Activated CD8-positive, alpha-beta memory T cell treated with anti-CD3 and anti-CD28 coated beads, Interleukin-2, amount 50 U/mL, for 1 hour (primary cell): ENCODE results near the gene ARFRP1.

ENCODE experiments used
- DNase-seq: peaks from one replicate; pipeline ENCODE4 v3.0.0-alpha.2; 2020; ENCODE audit errors: extremely low read depth

Gene ARFRP1

GRCh38 chr20:63743210-63743970 is 35.6 kb upstream of the ARFRP1 start:
- no peak for DNase-seq

DNA sequence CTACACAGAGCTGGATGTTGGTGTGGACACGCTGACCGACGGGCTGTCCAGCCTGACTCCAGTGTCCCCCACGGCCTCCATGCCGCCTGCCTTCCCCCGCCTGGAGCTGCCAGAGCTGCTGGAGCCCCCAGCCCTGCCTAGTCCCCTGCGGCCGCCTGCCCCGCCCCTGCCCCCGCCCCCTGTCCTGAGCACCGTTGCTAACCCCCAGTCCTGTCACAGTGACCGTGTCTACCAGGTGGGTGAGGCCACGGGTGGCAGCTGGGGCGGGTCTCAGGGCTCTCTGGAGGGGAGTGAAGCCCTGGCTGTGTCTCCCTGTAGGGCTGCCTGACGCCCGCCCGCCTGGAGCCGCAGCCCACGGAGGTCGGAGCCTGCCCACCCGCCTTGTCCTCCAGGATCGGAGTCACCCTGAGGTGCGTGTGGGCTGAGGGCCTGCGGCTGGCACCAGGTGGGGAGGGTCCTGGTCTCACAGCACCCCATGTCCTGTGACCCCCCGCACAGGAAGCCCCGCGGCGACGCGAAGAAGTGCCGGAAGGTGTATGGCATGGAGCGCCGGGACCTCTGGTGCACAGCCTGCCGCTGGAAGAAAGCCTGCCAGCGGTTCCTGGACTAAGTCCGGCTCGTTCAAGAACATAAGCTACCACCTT is 34.7 kb upstream of the ARFRP1 start:
- DNase-seq = no peak

GRCh38 chr20:63741676-63742380 is 34.1 kb upstream of the ARFRP1 start:
- DNase-seq = no peak

DNA sequence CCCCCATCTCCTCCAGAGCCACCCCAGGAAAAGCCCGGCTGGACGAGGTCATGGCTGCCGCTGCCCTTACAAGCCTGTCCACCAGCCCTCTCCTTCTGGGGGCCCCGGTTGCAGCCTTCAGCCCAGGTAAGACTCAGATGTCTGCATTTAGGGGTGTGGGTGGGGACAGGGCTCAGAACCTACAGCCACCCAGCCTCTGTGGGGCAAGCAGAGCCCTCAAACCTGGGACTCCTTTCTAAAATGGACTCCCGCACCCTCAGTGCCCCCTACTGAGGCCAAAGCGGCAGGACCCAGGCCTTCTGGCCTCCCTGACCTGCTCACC is 33.5 kb upstream of the ARFRP1 start:
- no peak for DNase-seq

DNA sequence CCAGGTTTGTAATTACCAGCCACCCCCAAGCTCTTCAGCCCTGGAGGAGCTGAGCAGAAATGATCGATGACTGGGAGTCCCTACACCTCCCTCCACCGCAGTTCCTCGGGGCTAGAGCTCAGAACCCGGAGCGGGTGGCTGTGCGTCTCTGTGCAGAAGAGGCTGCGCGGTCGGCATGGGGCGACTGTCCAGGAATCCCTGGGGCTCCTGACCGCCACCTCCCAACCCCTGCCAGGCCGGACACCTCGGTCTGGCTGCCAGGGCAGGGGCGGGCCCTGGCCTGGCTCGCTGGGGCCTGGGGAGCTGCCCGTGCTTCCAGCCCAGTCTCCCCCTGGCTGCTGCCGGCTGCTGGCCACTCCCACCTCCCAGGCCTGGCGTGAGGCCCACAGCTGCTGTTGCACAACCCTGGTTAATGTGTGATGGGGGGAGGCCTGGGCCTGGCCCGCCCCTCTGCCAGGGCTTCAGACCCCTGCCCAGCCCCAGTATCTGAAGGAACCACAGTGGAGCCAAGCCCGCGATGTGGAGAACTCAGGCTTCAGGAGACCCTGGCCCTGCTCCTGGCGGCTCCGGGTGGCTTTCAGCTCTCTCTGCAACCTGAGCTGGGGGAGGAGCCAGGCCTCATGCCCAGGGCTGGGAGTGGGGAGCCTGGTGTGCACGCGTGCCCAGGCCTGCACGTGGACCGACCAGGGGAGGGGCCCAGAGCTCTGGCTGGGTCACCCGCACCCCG is 33.0 kb upstream of the ARFRP1 start:
- DNase-seq = no peak

- no peak for DNase-seq
Observed at GRCh38 chr20:63740070-63740626, 32.4 kb upstream of the ARFRP1 start.

GRCh38 chr20:63739130-63740069 is 31.6 kb upstream of the ARFRP1 start, which contains the start of gene SLC2A4RG:
TSS of gene SLC2A4RG (plus strand) at chr20:63739776. CDS start at chr20:63739913, 137 bp downstream.
- DNase-seq = no peak

DNA sequence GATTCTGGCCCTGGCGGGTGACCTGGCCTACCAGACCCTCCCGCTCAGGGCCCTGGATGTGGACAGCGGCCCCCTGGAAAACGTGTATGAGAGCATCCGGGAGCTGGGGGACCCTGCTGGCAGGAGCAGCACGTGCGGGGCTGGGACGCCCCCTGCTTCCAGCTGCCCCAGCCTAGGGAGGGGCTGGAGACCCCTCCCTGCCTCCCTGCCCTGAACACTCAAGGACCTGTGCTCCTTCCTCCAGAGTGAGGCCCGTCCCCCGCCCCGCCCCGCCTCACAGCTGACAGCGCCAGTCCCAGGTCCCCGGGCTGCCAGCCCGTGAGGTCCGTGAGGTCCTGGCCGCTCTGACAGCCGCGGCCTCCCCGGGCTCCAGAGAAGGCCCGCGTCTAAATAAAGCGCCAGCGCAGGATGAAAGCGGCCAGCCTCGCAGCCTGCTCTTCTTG is 30.9 kb upstream of the ARFRP1 start:
- DNase-seq = no peak

DNA sequence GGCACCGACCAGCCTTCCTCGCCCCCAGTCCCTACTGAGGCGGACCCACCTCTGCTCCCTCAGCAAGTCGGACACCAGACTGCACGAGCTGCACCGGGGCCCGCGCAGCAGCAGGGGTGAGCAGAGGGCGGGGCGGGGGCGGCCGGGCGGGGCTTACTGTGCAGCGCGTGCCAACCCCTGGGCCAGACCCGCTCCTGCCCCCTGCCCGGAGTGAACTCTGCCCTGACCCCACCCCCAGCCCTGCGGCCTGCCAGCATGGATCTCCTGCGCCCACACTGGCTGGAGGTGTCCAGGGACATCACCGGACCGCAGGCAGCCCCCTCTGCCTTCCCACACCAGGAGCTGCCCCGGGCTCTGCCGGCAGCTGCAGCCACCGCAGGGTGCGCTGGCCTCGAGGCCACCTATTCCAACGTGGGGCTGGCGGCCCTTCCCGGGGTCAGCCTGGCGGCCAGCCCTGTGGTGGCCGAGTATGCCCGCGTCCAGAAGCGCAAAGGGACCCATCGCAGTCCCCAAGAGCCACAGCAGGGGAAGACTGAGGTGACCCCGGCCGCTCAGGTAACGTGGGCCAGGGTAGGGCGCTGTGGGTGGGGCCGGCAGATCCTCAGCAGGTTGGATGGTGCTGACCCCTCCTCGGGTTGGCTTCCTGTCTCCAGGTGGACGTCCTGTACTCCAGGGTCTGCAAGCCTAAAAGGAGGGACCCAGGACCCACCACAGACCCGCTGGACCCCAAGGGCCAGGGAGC is 30.3 kb upstream of the ARFRP1 start:
- no peak for DNase-seq

- DNase-seq = no peak
Observed at GRCh38 chr20:63737695-63737944, 29.8 kb upstream of the ARFRP1 start.

DNA sequence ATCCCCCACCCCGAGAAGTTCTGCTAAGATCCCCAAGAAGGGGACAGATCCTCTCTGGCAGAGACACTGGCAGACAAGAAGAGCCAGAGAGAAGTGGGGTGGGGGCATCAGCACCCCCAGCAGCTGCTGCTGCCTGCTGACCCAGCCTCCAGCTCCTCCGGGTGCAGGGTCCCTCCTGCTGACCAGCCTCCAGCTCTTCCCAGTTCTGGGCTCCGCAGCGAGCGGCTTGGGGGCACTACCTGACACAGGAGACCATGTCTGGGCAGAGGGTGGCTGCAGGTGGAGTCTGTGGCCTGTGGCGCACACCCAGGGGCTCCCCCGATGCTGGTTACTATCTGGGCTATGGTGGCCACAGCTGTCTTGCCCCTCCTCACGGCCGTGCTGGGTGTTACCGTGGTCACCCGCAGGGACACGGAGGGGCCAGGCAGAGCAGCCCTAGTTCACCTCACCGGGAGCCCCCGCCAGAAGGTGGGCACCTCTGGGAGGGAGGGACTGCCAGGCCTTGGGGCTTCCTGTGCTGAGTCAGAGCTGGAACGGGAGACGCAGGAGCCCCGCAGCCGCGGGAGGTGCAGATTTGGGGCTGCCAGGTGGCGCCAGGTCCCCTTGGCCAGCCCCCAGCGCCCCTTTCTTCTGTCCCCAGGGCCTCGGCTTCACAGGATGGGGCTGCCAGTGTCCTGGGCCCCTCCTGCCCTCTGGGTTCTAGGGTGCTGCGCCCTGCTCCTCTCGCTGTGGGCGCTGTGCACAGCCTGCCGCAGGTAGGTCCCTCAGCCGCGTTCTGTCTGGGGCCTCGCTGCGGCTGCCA is 29.3 kb upstream of the ARFRP1 start:
- no peak for DNase-seq

DNA sequence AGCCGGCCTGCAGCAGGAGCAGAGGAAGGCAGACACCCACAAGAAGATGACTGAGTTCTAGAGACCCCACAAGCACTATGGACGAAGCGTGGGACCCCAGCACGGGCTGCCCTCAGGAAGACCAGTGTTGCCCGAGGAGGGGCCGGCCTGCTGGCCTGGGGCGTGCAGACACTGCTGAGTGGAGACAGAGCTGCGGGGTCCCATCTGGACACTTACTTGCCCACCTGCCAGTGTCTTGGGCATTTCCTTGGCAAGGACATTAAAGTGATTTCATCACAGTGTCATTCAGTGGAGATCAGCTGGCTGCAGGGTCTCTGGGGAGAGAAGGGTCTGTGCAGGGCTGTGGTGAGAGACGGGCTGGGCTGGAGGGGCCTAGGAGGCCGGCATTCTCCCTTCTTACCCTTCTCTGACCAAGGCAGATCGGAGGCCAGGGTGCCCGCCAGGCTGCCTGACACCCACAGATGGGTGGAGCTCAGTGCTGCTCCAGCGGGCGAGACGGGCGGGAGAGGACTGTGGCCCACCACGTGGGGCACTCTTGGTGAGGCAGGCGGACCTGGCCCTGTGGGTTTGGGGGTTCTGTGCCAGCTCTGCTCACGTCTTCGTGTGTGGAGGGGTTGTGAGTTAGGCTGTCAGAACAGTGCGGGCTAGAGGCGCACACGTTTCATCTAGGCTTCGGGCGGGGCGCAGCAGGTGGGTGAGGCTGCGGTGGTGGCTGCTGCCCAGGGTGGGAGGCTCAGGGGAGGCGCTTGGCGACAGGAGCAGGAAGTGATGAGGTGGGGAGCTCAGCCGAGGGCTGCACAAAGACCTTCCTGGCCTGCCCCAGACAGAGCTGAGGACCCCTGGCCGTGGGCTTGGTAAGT is 28.3 kb upstream of the ARFRP1 start, which contains the start of gene LIME1:
Gene LIME1 (plus strand): TSS at position 806 of the 860 bp plus-strand sequence. CDS start 886 bp downstream, outside the sequence.
- DNase-seq = peak; percentile 74

- no peak for DNase-seq
Observed at GRCh38 chr20:63734946-63735858, 27.4 kb upstream of the ARFRP1 start.

GRCh38 chr20:63734111-63734945 is 26.6 kb upstream of the ARFRP1 start:
- DNase-seq = no peak

- no peak for DNase-seq
Observed at GRCh38 chr20:63733579-63734081, 25.9 kb upstream of the ARFRP1 start.

GRCh38 chr20:63733117-63733516 is 25.3 kb upstream of the ARFRP1 start:
- no peak for DNase-seq
